IgD-negative memory B cell (primary cell): ENCODE data around the gene C2CD4B. TPM values are rescaled to one million over a fixed set of nuclear protein-coding genes. Genes with fewer than 3 reads are reported as not detected.

Source experiments
- H3K27ac Mint-ChIP-seq, 3 donors: one replicate each; pipeline ENCODE4 v1.8.0; 2020 to 2022; ENCODE audit warnings: mild to moderate bottlenecking in 3 of 3, mixed read lengths in 3 of 3, moderate library complexity in 1 of 3
- H3K27me3 Mint-ChIP-seq: one replicate; pipeline ENCODE4 v1.8.0; 2021; ENCODE audit warnings: mixed read lengths
- H3K36me3 Mint-ChIP-seq: one replicate; pipeline ENCODE4 v1.8.0; 2020; ENCODE audit warnings: mild to moderate bottlenecking, mixed read lengths
- H3K4me1 Mint-ChIP-seq, 3 donors: one replicate each; pipeline ENCODE4 v1.8.0; 2020 to 2022; ENCODE audit warnings: mixed read lengths in 3 of 3, mild to moderate bottlenecking in 1 of 3
- H3K4me3 Mint-ChIP-seq, 4 donors: one replicate each; pipeline ENCODE4 v1.8.0; 2020 to 2022; ENCODE audit warnings: mild to moderate bottlenecking in 4 of 4, mixed read lengths in 4 of 4, moderate library complexity in 3 of 4
- H3K9me3 Mint-ChIP-seq, 3 donors: one replicate each; pipeline ENCODE4 v1.8.0; 2020 to 2021; ENCODE audit warnings: mixed read lengths in 3 of 3, mild to moderate bottlenecking in 1 of 3
- polyA plus RNA-seq: library from polyadenylated mRNA; unstranded; fragments of 300-500 nt; fragmentation: Illumina TruSeq; gene quantifications from one replicate; pipeline ENCODE4 v1.2.3, GENCODE V29; 2021

Gene C2CD4B, protein sequence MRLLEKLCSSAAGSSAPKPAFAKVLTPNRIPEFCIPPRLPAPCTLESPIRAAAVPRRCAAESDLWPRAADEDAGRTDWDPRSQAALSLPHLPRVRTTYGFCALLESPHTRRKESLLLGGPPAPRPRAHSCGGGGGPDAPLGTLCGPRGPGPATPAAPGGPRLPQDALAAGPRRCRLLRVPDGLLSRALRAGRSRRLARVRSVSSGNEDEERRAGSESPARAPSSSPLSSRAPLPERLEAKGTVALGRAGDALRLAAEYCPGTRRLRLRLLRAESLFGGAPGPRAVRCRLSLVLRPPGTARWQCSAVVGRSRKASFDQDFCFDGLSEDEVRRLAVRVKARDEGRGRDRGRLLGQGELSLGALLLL
- not detected for polyA plus RNA-seq

- Mint-ChIP-seq H3K27ac (peak within 1 kb of the TSS in 1 of 3 donors; percentile 50), H3K27me3 (peaks cover 43% of the 10 kb centered on the region), H3K36me3 (no peaks in the 10 kb centered on the region), H3K4me3 (peak within 1 kb of the TSS in 3 of 4 donors; percentile 58 to 83 (median 81)), H3K4me1 (peaks cover 9 to 14% (median 12%) of the 10 kb centered on the region in 3 donors), H3K9me3 (no peaks in the 10 kb centered on the region)
These were observed at the start of gene C2CD4B for GRCh38 chr15:62165104-62165792. C2CD4B (minus strand) TSS chr15:62165285; CDS start chr15:62164984, 301 bp downstream.

- H3K9me3 Mint-ChIP-seq: peaks cover 8 to 19% (median 9%) of the 10 kb centered on the region in 3 donors
- no peak overlapping the region for H3K4me3 Mint-ChIP-seq
- H3K27ac Mint-ChIP-seq: no peak overlapping the region
- peaks cover 8% of the 10 kb centered on the region for H3K27me3 Mint-ChIP-seq
- H3K36me3 Mint-ChIP-seq: no peaks in the 10 kb centered on the region
- H3K4me1 Mint-ChIP-seq: peaks cover 0 to 2% (median 0%) of the 10 kb centered on the region in 3 donors
These were observed 47.7 kb upstream of the C2CD4B start for GRCh38 chr15:62212741-62213140.

GRCh38 chr15:62211348-62211747 is 46.3 kb upstream of the C2CD4B start:
- no peak overlapping the region for H3K27ac Mint-ChIP-seq
- no peaks in the 10 kb centered on the region for H3K36me3 Mint-ChIP-seq
- no peak overlapping the region for H3K4me3 Mint-ChIP-seq
- H3K9me3 Mint-ChIP-seq: peaks cover 4 to 16% (median 8%) of the 10 kb centered on the region in 3 donors
- H3K4me1 Mint-ChIP-seq: no peaks in the 10 kb centered on the region
- peaks cover 8% of the 10 kb centered on the region for H3K27me3 Mint-ChIP-seq

DNA sequence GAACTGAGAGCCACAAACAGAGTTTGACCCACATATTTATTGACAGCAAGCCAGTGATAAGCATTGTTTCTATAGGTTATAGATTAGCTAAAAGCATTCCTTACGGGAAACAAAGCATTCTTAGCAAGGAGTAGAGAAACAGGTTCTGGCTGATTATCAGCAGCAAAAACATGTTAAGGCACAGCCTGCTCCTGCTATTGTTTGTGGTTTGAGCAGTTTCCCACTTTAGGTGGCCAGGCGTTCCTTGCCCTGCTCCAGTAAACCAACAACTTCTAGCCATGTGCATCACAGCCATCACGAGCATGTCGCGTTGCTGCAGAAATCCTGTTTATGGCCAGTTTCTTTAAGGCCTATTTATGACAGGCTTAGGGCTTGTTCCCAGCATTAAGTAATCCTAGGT is 44.7 kb upstream of the C2CD4B start:
- Mint-ChIP-seq H3K27me3 (peaks cover 6% of the 10 kb centered on the region), H3K27ac (no peak overlapping the region), H3K9me3 (peaks cover 1 to 16% (median 6%) of the 10 kb centered on the region in 3 donors), H3K4me1 (no peaks in the 10 kb centered on the region), H3K4me3 (no peak overlapping the region), H3K36me3 (no peaks in the 10 kb centered on the region)

DNA sequence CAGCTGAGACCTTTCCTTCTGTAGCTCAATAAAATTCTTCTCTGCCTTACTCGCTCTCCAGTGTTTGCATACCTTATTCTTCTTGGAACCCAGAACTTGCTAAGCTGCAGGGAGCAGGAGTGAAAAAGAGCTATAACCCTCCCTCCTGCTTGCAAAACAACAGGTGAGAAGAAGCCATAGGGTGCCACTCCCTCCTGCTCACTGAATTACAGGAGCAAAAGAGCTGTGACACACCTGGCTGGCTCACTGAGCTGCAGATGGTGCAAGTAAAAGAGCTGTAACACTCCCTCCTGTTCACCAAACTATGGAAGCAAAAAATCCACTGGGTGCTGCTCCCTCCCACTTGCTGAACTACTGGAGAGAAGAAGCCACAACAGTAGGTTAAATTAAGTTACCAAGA is 44.2 kb upstream of the C2CD4B start:
- Mint-ChIP-seq H3K27ac (peak overlapping the region in 1 of 3 donors; percentile 64), H3K9me3 (peaks cover 1 to 16% (median 6%) of the 10 kb centered on the region in 3 donors)

GRCh38 chr15:62208884-62209283 is 43.8 kb upstream of the C2CD4B start:
- H3K27ac Mint-ChIP-seq: peak overlapping the region in 1 of 3 donors; percentile 64
- no peaks in the 10 kb centered on the region for H3K36me3 Mint-ChIP-seq
- no peak overlapping the region for H3K4me3 Mint-ChIP-seq
- no peaks in the 10 kb centered on the region for H3K4me1 Mint-ChIP-seq
- peaks cover 1 to 17% (median 6%) of the 10 kb centered on the region in 3 donors for H3K9me3 Mint-ChIP-seq
- H3K27me3 Mint-ChIP-seq: peaks cover 6% of the 10 kb centered on the region

More for the DNA sequence above, 44.2 kb upstream of the C2CD4B start:
- Mint-ChIP-seq H3K27me3 (peaks cover 6% of the 10 kb centered on the region), H3K4me3 (no peak overlapping the region), H3K36me3 (no peaks in the 10 kb centered on the region), H3K4me1 (no peaks in the 10 kb centered on the region)

DNA sequence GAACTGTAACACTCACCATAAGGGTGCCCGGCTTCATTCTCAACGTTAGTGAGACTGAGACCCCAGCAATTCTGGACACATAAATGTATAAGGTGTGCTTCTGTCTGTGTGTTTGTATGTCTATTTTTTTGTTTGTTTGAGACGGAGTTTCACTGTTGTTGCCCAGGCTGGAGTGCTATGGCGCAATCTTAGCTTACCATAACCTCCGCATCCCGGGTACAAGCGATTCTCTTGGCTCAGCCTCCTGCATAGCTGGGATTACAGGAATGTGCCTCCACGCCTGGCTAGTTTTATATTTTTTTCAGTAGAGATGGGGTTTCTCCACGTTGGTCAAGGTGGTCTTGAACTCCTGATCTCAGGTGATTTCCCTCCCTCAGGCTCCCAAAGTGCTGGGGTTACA is 43.3 kb upstream of the C2CD4B start:
- Mint-ChIP-seq H3K4me1 (no peaks in the 10 kb centered on the region), H3K27ac (no peak overlapping the region), H3K27me3 (peaks cover 6% of the 10 kb centered on the region), H3K9me3 (peaks cover 1 to 20% (median 6%) of the 10 kb centered on the region in 3 donors), H3K4me3 (no peak overlapping the region), H3K36me3 (no peaks in the 10 kb centered on the region)

GRCh38 chr15:62190675-62191074 is 25.6 kb upstream of the C2CD4B start:
- Mint-ChIP-seq H3K27me3 (peaks cover 13% of the 10 kb centered on the region), H3K27ac (no peak overlapping the region), H3K36me3 (no peaks in the 10 kb centered on the region), H3K4me1 (no peaks in the 10 kb centered on the region), H3K4me3 (no peak overlapping the region), H3K9me3 (no peaks in the 10 kb centered on the region)

GRCh38 chr15:62190274-62190673 is 25.2 kb upstream of the C2CD4B start:
- no peak overlapping the region for H3K27ac Mint-ChIP-seq
- no peak overlapping the region for H3K4me3 Mint-ChIP-seq
- H3K4me1 Mint-ChIP-seq: no peaks in the 10 kb centered on the region
- H3K27me3 Mint-ChIP-seq: peaks cover 13% of the 10 kb centered on the region
- H3K36me3 Mint-ChIP-seq: no peaks in the 10 kb centered on the region
- no peaks in the 10 kb centered on the region for H3K9me3 Mint-ChIP-seq

DNA sequence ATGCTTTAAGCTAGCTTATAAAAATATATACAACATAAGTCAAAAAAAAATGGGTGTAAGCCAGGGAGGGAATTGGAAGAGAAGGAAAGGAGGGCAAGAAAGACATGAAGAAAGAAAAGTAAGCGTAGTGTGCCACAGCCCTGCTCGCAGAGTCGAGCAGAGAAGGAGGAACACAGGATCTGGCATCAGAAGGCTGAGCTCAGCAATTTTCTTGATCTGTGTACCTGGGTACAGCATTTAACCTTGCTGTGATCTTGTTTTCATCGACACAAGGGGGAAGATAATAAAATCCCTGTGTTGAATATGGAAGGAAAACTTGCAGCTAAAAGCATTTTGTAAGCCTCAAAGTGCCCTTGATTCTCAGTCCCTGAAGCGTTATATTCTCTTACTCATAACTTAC is 23.7 kb upstream of the C2CD4B start:
- Mint-ChIP-seq H3K4me1 (peaks cover 0 to 4% (median 2%) of the 10 kb centered on the region in 3 donors), H3K27ac (no peak overlapping the region), H3K27me3 (peaks cover 9% of the 10 kb centered on the region), H3K4me3 (no peak overlapping the region), H3K36me3 (no peaks in the 10 kb centered on the region), H3K9me3 (no peaks in the 10 kb centered on the region)

GRCh38 chr15:62187910-62188309 is 22.8 kb upstream of the C2CD4B start:
- Mint-ChIP-seq H3K9me3 (no peaks in the 10 kb centered on the region), H3K4me1 (peaks cover 2 to 7% (median 3%) of the 10 kb centered on the region in 3 donors), H3K36me3 (no peaks in the 10 kb centered on the region), H3K27ac (no peak overlapping the region), H3K27me3 (peaks cover 11% of the 10 kb centered on the region), H3K4me3 (no peak overlapping the region)

- H3K36me3 Mint-ChIP-seq: no peaks in the 10 kb centered on the region
- H3K27ac Mint-ChIP-seq: no peak overlapping the region
- no peaks in the 10 kb centered on the region for H3K9me3 Mint-ChIP-seq
- peaks cover 2 to 7% (median 3%) of the 10 kb centered on the region in 3 donors for H3K4me1 Mint-ChIP-seq
- H3K27me3 Mint-ChIP-seq: peaks cover 11% of the 10 kb centered on the region
- peak overlapping the region in 1 of 4 donors; percentile 51 for H3K4me3 Mint-ChIP-seq
These were observed 22.3 kb upstream of the C2CD4B start for GRCh38 chr15:62187425-62187824.

DNA sequence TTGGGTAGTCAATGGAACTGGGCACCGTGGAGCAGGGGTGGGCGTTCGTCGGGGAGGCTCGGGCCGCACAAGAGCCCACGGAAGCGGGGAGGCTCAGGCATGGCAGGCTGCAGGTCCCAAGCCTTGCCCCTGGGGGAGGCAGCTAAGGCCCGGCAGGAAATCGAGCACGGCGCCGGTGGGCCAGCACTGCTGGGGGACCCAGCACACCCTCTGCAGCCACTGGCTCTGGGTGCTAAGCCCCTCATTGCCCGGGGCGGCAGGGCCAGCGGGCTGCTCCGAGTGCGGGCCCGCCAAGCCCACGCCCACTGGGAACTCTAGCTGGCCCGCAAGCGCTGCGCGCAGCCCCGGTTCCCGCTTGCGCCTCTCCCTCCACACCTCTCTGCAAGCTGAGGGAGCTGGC is 21.5 kb upstream of the C2CD4B start:
- no peak overlapping the region for H3K27ac Mint-ChIP-seq
- H3K36me3 Mint-ChIP-seq: no peaks in the 10 kb centered on the region
- peaks cover 9% of the 10 kb centered on the region for H3K27me3 Mint-ChIP-seq
- H3K9me3 Mint-ChIP-seq: no peaks in the 10 kb centered on the region
- no peak overlapping the region for H3K4me3 Mint-ChIP-seq
- peaks cover 2 to 7% (median 5%) of the 10 kb centered on the region in 3 donors for H3K4me1 Mint-ChIP-seq

DNA sequence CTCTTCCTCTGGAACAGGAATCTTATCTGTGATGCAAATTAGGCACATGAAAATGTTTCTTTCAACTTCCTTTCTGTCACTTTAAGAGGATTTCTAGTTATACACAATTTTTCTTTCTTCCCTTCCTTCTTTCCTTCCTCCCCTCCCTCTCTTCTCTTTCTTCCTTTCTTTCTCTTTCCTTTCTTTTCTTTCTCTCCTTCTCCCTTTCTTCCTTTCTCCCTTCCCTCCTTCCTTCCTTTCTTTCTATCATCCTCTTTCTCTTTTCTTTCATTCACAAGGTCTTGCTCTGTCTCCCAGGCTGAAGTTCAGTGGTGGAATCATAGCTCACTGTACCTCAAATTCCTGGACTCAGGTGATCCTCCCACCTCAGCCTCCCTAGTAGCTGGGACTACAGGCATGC is 18.0 kb upstream of the C2CD4B start:
- Mint-ChIP-seq H3K9me3 (peaks cover 0 to 2% (median 0%) of the 10 kb centered on the region in 3 donors), H3K27me3 (peaks cover 2% of the 10 kb centered on the region), H3K4me3 (peak overlapping the region in 1 of 4 donors; percentile 76)

GRCh38 chr15:62173215-62173614 is 8.1 kb upstream of the C2CD4B start:
- Mint-ChIP-seq H3K9me3 (no peaks in the 10 kb centered on the region), H3K36me3 (no peaks in the 10 kb centered on the region), H3K4me1 (no peaks in the 10 kb centered on the region), H3K27me3 (peaks cover 17% of the 10 kb centered on the region), H3K4me3 (no peak overlapping the region), H3K27ac (no peak overlapping the region)

More for the DNA sequence above, 18.0 kb upstream of the C2CD4B start:
- no peak overlapping the region for H3K27ac Mint-ChIP-seq
- H3K36me3 Mint-ChIP-seq: no peaks in the 10 kb centered on the region
- H3K4me1 Mint-ChIP-seq: peaks cover 2 to 7% (median 5%) of the 10 kb centered on the region in 3 donors
